PC-9 (cell line): ENCODE results near the gene PRLR.

ENCODE experiments used
- CTCF ChIP-seq: fragments of 200-600 bp; sonication (generic); conservative IDR thresholded peaks from 2 replicates; pipeline ENCODE4 v1.6.1; 2017; ENCODE audit warnings: mixed run types, antibody characterized with exemption, mild to moderate bottlenecking, moderate library complexity
- EZH2 ChIP-seq: fragments of 200-600 bp; sonication (generic); IDR thresholded peaks from 2 replicates; pipeline ENCODE4 v1.8.0; 2017; ENCODE audit warnings: antibody characterized with exemption, low read depth

- TF ChIP-seq CTCF: no peak
- no peak for TF ChIP-seq EZH2
Observed at GRCh38 chr5:35246900-35247647, 16.8 kb upstream of the PRLR start.
